Esophagus squamous epithelium (tissue), 4 donors: ENCODE results near the gene CACNA1D.

ENCODE experiments used
- POLR2A ChIP-seq, 4 donors: fragments of 450-650 bp; IDR thresholded peaks; one replicate each; pipeline ENCODE4 v1.6.1; 2017; ENCODE audit warnings: antibody characterized with exemption in 4 of 4, mild to moderate bottlenecking in 4 of 4, moderate library complexity in 3 of 4
- TF ChIP-seq, protein P1 (sequence below), 6 experiments: fragments of 450-650 bp in 4 of 6; fragments of 200-600 bp in 2 of 6; sonication (generic) in 2 of 6; IDR thresholded peaks; one replicate each; pipeline ENCODE4 v1.5.1; 2016 to 2019; ENCODE audit warnings: antibody characterized with exemption in 6 of 6, mild to moderate bottlenecking in 4 of 6, moderate library complexity in 4 of 6

DNA sequence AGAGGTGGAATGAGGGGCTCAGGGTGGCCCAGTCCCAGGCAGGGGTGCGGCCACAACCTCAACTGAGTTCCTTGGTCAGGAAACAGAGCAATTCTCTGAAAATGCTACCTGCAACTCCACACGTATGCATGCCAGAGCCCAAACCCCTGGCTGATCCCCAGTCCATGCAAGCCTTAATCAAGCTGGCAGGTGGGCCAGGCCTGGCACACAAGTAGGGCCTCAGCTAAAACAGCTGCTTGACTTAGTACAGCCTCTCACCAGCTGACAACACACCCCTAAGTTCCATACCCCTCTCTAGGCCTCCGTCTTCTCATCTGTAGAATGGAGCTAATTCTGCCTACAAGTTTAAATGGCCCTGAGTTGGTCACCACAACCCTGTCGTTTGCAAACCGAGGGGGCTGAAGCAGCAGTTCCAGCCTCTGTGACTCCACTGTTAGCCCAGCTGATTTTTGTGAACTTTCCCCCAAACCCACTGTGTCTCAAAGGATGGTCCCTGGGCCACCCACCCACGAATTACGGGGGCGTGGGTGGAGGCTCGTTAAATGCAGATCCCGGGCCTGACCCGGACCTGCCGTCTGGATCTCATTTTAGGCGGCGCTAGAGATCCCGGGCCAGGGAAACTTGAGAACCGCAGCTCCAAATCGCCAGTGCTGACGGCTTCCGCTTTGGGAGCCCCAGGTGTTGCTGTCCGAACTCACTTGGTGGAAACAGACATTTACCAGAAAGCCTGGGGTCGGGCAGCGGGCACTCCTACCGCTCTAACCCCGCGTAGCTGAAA is 350.9 kb downstream of the CACNA1D start:
- TF ChIP-seq, protein P1, sequence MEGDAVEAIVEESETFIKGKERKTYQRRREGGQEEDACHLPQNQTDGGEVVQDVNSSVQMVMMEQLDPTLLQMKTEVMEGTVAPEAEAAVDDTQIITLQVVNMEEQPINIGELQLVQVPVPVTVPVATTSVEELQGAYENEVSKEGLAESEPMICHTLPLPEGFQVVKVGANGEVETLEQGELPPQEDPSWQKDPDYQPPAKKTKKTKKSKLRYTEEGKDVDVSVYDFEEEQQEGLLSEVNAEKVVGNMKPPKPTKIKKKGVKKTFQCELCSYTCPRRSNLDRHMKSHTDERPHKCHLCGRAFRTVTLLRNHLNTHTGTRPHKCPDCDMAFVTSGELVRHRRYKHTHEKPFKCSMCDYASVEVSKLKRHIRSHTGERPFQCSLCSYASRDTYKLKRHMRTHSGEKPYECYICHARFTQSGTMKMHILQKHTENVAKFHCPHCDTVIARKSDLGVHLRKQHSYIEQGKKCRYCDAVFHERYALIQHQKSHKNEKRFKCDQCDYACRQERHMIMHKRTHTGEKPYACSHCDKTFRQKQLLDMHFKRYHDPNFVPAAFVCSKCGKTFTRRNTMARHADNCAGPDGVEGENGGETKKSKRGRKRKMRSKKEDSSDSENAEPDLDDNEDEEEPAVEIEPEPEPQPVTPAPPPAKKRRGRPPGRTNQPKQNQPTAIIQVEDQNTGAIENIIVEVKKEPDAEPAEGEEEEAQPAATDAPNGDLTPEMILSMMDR (IDR thresholded peaks at IDR 0.05): peak in 2 of 6 experiments; percentile 21 to 22
- TF ChIP-seq POLR2A (IDR thresholded peaks at IDR 0.05): no peak
